ENCODE results near the gene CEP120. TPM values are rescaled to one million over a fixed set of nuclear protein-coding genes. Genes with fewer than 3 reads are reported as not detected.
A peak's percentile ranks its signal among the peaks of the same experiment; 100 is the strongest.
"Not testable (repeated sequence)": the region's sequence is repeated elsewhere in the genome, so short reads cannot be mapped to it uniquely, and the experiment has no call there.

The CEP120 gene
- 10 to 100 TPM; 24.5 to 34.2 TPM for total RNA-seq

DNA sequence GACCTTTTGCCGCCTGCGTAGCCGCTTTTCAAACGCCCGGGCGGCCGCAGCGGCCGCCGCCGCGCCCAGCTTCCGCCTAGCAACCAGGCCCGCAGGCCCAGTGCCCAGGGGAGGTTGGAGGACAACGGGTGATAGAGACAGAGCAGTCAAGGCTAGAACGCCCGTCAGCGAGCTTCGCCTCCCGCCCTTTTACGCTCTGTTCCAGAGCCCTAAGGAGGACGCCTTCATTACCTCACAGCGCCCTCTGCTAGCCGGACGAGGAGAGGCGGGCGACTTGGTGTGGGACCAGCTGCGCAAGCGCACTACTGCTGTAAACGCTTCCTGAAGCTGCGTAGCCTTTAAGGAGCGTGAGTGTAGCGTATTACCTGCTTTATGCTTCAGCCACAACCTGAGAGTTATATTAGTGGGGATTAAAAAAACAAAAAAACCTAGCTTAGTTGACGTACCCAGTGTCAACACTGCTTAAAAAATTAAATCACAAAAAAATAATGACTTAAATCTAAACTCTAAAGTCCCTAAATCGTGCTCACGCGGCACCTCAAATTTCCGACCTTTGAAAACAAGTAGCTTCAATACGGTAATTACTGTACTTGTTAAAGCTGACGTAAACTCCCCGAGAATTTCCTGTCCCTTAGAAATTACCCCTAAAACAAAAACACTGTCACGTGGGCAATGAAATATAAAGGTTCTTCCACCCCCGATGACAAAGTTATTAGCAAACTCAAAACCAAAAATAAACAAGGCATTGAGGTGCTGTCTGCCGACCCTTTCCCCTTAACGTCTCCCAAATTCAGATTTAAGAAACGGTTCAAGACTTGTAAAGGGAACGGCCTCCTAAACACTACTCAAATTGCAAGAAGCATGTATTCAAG, at the start of gene CEP120:
Gene CEP120 (minus strand): TSS at position 126 of the 872 bp plus-strand sequence. CDS start 405 bp downstream, outside the sequence.
- Mint-ChIP-seq H3K9me3 (no peaks in the 10 kb centered on the region), H3K36me3 (peaks cover 0 to 5% of the 10 kb centered on the region in 2 donors), H3K27ac (peak within 1 kb of the TSS in 1 of 2 donors; percentile 95)
- peak; percentile 91 to 93 for DNase-seq (ENCODE audit: low spot score in 2 of 2)
- ATAC-seq = peak; percentile 93 to 97

DNA sequence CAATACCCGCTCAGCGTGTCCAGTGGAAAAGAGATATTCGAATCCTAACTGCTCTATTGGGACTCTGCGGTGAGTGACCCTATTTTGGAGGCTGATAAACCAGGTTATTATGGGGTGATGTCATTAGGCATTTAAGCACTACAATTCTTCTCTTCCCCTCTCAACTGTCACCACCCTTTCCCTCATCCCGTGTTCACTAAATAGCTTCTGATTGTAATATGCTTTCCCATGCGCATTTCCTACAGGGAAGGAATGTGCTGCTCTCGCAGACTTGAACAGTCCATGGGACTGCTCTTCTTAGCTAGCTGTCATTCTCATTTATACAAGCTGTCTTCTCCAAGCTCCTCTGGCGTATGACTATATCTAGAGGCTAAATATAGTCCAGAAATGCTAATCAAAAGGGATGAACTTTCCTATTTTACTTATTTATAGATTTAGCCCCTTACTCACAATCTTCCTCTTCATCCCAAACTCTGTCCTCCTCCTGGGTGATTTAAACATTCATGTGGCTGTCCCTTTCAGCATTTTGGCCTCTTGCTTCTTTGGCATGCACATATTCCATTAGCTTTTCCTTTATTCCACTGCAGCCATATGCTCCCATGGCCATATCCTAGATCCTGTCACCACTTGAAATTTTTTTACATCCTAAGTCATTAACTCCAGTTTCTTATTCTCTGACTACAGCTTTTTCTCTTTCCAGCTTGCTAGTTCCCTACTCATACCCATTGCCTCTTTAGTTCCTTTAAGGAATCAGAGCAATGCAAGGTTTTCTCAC, 49.1 kb upstream of the CEP120 start:
- DNase-seq (ENCODE audit: low spot score in 2 of 2) = no peak

DNA sequence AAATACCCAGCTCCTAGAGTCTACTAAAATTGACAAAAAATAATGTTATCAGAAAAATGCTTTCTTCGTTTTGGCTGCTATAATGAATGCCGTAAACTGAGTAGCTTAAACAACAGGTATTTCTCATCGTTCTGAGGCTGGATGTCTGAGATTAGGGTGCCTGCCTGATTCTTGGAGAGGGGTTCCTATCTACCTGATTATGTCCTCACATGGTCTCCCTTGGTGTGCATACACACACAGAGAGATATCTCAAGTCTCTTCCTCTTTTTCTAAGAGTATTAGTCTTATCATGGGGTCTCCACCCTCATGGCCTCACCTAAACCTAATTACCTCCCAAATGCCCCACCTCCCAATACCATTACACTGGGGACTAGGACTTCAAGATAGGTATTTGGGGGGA, 48.2 kb upstream of the CEP120 start:
- ATAC-seq (no peak), DNase-seq (ENCODE audit: low spot score in 2 of 2) (no peak)
- H3K36me3 Mint-ChIP-seq = peaks cover 16 to 19% of the 10 kb centered on the region in 2 donors

More for the DNA sequence above, 49.1 kb upstream of the CEP120 start:
- Mint-ChIP-seq H3K9me3 (peaks cover 12 to 18% of the 10 kb centered on the region in 2 donors), H3K27ac (no peak overlapping the region), H3K36me3 (peaks cover 12 to 14% of the 10 kb centered on the region in 2 donors)
- ATAC-seq = no peak

DNA sequence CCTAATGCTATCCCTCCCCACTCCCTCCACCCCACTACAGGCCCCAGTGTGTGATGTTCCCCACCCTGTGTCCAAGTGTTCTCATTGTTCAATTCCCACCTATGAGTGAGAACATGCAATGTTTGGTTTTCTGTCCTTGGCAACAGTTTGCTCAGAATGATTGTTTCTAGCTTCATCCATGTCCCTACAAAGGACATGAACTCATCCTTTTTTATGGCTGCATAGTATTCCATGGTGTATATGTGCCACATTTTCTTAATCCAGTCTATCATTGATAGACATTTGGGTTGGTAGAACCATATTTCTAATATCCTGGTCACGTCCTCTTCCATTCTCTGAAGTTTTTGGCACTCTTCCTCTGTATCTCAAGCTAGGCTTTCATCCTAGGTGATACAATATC, 43.6 kb upstream of the CEP120 start:
- ATAC-seq; H3K27ac Mint-ChIP-seq; DNase-seq (ENCODE audit: low spot score in 2 of 2): not testable (repeated sequence)
- Mint-ChIP-seq H3K36me3 (peaks cover 16 to 19% of the 10 kb centered on the region in 2 donors), H3K9me3 (peaks cover 16 to 22% of the 10 kb centered on the region in 2 donors)

More for the DNA sequence above, 48.2 kb upstream of the CEP120 start:
- H3K9me3 Mint-ChIP-seq = peaks cover 16 to 22% of the 10 kb centered on the region in 2 donors
- H3K27ac Mint-ChIP-seq = no peak overlapping the region

DNA sequence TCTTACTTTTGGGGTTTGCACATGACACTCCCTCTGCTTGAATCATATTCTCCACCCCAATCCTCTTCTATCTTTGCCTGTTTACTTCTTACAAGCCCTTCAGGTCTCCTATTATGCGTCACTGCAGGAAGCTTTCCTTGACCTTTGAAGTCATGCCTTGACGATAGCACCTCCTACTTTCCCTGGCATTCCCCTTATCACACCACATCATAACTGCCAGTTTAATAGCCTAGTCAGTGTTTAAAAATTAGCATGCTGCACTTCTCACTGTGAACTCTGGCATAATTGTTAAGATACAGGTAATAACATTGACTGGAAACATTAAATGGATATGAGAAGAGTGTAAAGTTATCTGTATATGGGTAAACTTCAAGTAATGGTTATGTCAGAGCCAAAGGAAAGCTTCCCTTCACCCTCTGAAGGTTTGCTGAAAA, 37.1 kb upstream of the CEP120 start:
- peaks cover 0 to 5% of the 10 kb centered on the region in 2 donors for H3K9me3 Mint-ChIP-seq
- ATAC-seq = peak; percentile 96
- peak overlapping the region; percentile 2 to 83 for H3K27ac Mint-ChIP-seq
- H3K36me3 Mint-ChIP-seq = no peaks in the 10 kb centered on the region
- DNase-seq (ENCODE audit: low spot score in 2 of 2) = peak; percentile 27 to 57

DNA sequence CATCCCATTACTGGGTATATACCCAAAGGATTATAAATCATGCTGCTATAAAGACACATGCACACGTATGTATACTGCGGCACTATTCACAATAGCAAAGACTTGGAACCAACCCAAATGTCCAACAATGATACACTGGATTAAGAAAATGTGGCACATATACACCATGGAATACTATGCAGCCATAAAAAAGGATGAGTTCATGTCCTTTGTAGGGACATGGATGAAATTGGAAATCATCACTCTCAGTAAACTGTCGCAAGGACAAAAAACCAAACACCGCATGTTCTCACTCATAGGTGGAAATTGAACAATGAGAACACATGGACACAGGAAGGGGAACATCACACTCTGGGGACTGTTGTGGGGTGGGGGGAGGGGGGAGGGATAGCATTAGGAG, 35.8 kb upstream of the CEP120 start:
- not testable (repeated sequence) for ATAC-seq; H3K36me3 Mint-ChIP-seq; H3K27ac Mint-ChIP-seq; H3K9me3 Mint-ChIP-seq; DNase-seq (ENCODE audit: low spot score in 2 of 2)

DNA sequence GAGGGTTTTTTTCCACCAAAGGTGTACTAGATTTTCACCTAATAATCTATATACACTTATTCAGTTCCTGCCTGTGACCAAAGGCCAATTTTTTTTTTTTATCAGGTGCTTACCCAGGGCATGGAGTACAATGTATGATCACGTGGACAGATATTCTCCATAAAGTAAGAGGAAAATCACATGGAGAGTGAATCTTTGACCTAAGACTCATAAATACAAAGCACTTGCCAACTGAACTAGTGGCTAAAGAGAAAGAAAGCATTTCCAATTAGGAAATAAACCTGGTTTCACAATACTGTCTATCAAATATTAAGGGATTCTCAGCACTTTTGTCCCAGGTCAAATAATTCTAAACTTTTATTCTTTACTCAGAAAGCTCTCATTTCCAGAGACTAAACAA, 33.0 kb upstream of the CEP120 start:
- DNase-seq (ENCODE audit: low spot score in 2 of 2) (no peak), ATAC-seq (no peak)
- H3K36me3 Mint-ChIP-seq = no peaks in the 10 kb centered on the region
- peaks cover 0 to 5% of the 10 kb centered on the region in 2 donors for H3K9me3 Mint-ChIP-seq
- no peak overlapping the region for H3K27ac Mint-ChIP-seq

DNA sequence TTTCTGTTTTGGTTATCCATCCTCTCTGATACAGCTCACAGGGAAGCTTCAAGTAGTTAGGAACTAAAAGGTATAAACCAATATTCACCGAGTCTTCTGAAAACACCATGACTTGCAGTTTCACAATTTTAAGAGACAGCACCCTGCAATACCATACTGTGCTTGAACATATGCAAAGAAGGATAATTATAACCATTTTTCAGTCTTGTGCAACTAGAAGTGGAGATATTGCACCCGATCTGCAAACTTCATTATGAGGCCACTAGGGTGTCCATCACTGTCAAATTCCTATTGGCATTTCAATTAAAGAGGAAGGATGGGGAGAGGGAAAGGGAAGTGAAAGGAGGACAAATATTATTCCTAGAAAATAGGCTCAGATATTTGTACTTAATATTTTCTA, 32.4 kb upstream of the CEP120 start:
- H3K27ac Mint-ChIP-seq = no peak overlapping the region
- no peak for ATAC-seq

DNA sequence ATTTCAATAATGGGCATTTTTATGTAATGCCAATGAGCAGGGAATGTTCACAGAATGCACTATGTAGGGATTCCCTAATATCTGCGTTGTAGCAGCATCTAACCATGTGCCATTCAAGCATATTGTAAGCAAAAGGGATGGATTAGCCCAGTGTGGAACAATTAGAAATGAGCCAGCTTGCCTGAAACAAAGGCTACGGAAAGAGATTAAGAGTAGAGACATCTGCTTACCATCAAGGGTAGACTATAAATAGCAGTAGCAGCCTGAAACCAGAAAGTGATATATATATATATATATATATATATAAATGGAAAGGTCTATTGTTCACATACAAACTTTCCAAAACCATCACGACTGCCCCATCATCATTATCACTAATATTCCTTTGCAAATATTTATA, 31.9 kb upstream of the CEP120 start:
- Mint-ChIP-seq H3K36me3 (no peaks in the 10 kb centered on the region), H3K27ac (no peak overlapping the region), H3K9me3 (peaks cover 0 to 2% of the 10 kb centered on the region in 2 donors)
- no peak for DNase-seq (ENCODE audit: low spot score in 2 of 2)
- no peak for ATAC-seq

More for the DNA sequence above, 32.4 kb upstream of the CEP120 start:
- Mint-ChIP-seq H3K36me3 (no peaks in the 10 kb centered on the region), H3K9me3 (peaks cover 0 to 5% of the 10 kb centered on the region in 2 donors)
- DNase-seq (ENCODE audit: low spot score in 2 of 2) = no peak

DNA sequence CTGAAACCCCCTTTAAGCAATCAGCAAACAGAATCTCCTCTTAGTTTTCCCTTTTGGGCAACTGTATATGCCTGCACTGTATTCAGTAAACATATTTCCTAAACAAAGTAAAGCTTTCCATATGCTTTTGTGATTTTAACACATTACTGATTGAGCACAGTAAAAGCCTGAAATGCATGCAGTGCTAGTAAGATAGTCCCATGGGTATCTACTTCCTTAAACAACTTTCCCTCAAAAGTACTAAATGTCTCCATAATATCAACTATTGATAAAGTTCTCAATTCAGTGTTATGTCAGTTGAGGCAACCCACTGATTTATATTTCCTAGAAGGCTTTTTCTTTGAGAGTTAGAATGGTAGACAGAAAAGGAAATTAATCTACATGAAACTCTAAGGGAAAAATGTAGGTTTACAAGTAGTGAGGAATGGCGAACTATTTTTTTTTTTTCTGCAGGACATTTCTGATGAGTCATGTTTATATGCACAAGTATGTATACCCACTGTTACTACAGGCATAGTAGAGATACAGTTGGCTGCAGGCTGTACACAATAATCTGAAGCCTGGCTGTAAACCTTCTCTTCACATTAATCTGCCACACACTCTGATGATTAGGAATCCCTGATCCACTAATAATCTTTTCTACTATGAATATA, 31.2 kb upstream of the CEP120 start:
- Mint-ChIP-seq H3K27ac (no peak overlapping the region), H3K9me3 (no peaks in the 10 kb centered on the region), H3K36me3 (no peaks in the 10 kb centered on the region)
- DNase-seq (ENCODE audit: low spot score in 2 of 2) (no peak), ATAC-seq (no peak)

DNA sequence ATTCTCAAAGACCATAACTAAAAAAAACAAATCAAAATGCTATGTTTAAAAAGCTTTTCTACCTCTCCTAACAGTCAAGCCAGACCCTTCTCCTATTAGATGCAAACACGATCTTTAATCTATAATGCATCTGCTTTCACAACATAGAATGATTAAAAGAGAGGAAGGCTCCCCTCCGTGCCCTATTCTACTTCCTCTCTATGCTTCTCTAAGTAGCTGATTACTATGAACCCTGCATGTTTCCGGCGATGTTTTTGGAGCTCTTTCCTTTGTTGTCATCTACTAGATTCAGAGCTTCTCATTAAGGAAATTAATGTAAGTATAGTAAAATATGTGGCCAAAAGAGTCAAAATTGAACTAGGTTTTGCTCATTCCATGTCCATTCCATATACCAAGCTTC, 29.2 kb upstream of the CEP120 start:
- no peaks in the 10 kb centered on the region for H3K9me3 Mint-ChIP-seq
- H3K27ac Mint-ChIP-seq = no peak overlapping the region
- H3K36me3 Mint-ChIP-seq = no peaks in the 10 kb centered on the region
- ATAC-seq (no peak), DNase-seq (ENCODE audit: low spot score in 2 of 2) (no peak)

DNA sequence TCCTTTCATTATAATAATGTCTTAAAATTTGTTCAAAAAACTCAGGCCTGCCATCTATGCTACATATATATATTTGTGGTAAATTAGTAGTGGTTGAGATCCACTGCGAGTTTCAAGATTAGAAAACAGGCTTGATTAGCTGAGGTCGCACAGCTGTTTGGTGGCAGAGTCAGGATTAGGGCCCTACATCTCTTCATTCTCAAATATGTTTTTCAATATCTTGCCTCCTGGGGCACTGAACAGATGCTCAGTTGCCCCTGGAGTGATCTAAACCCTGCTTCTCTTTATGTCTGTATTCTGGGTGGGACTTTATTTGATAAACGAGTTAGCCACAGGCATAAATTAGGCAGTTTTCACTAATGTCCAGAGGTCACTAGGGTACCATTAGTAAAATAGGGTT, 27.8 kb upstream of the CEP120 start:
- no peaks in the 10 kb centered on the region for H3K9me3 Mint-ChIP-seq

DNA sequence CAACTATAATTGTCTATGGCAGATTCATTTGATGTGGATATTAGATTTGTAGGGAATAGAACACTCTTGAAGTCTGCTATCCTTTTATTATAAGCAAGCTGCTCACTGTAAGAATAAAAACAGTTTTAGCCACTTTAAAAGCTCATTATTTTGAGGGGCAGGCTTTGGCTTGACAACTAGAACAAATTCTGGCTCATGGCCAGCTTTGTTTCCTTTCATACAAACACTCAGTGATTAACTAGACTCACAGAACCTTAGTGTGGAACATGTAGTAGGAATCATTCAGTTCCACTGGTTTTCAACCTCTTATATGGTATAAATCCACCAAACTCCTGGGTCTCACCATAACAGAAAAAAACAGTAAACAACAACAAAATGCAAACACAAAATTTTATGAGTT, 27.4 kb upstream of the CEP120 start:
- ATAC-seq (no peak), DNase-seq (ENCODE audit: low spot score in 2 of 2) (no peak)
- Mint-ChIP-seq H3K9me3 (no peaks in the 10 kb centered on the region), H3K36me3 (no peaks in the 10 kb centered on the region), H3K27ac (no peak overlapping the region)

More for the DNA sequence above, 27.8 kb upstream of the CEP120 start:
- DNase-seq (ENCODE audit: low spot score in 2 of 2) (no peak), ATAC-seq (no peak)
- H3K36me3 Mint-ChIP-seq = no peaks in the 10 kb centered on the region
- H3K27ac Mint-ChIP-seq = no peak overlapping the region

DNA sequence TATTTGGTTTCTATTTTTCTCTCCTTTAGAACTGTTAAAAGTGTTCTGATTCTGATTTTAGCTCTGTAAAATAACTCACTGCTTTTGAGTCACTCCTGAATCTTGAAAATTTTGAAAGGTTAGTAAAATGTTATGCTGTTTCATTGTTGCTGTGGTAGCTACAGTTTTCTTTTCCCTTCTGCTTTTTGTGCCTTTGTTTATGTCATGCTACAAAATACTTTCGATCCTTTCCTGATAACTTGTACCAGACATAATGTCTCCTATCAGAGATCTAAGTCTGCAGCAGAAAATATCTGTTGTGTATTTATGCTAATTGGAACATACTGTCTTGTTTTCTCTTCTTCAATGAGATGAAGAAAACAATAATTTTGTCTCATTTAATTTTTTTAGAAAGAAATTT, 26.9 kb upstream of the CEP120 start:
- DNase-seq (ENCODE audit: low spot score in 2 of 2) (no peak), ATAC-seq (no peak)
- Mint-ChIP-seq H3K36me3 (no peaks in the 10 kb centered on the region), H3K27ac (no peak overlapping the region), H3K9me3 (no peaks in the 10 kb centered on the region)

DNA sequence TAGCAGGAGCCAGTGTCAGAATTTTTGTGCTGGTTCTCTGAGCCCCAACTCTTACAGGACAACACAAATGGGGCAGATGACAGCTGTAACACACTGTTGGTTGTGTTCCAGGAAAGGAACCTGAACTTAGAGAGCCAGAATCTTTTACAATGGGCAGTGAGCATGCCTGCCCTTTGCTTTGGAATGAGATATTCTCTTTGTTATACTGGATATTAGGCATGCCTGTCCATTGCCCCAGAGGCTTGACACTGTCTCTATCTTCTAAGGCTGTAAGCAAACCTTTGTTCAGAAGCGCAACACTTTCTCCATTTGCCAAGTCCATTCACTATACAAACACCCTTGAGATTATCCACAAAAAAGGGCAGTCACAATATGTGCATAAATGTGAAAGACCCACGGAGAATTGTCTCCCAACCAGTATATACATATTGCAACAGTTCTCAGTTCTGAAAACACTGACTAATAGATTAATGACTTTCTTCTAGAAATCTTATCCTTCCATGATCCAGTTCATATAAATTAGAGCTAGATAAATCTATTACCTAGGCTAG, 26.3 kb upstream of the CEP120 start:
- peak overlapping the region in 1 of 2 donors; percentile 80 for H3K27ac Mint-ChIP-seq
- no peak for ATAC-seq
- no peaks in the 10 kb centered on the region for H3K9me3 Mint-ChIP-seq
- DNase-seq (ENCODE audit: low spot score in 2 of 2) = no peak
- no peaks in the 10 kb centered on the region for H3K36me3 Mint-ChIP-seq

DNA sequence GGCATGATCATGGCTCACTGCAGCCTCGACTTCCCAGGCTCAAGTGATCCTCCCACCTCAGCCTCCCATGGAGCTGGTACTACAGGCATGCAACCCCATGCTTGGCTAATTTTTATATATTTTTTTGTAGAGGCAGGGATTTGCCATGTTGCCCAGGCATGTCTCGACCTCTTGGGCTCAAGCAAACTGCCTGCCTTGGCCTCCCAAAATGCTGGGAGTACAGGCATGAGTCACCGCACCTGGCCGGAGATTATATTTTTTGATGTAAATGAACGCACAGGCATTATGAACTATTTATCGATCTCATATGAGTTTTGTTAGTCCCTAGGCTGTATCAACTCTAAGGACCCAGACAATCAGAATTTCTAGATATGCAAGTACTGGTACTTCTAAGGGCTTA, 25.5 kb upstream of the CEP120 start:
- Mint-ChIP-seq H3K9me3 (no peaks in the 10 kb centered on the region), H3K27ac (peak overlapping the region; percentile 4 to 80), H3K36me3 (no peaks in the 10 kb centered on the region)
- no peak for DNase-seq (ENCODE audit: low spot score in 2 of 2)
- ATAC-seq = no peak

Data from activated naive CD4-positive, alpha-beta T cell treated with anti-CD3 and anti-CD28 coated beads, Interleukin-2, amount 50 U/mL, for 72 hours (primary cell).